Uterus (tissue), 4 donors: Measurements from ENCODE around the gene AGFG2. TPM values are rescaled to one million over a fixed set of nuclear protein-coding genes. Genes with fewer than 3 reads are reported as not detected.

Experiments used
- DNase-seq, 2 donors: peaks; one replicate each; pipeline ENCODE4 v3.0.0-alpha.2; 2019 to 2020
- H3K27ac ChIP-seq, 2 donors: fragments of 200-600 bp; sonication (generic); 1 replicate in 1 of 2; 2 replicates in 1 of 2; pipeline ENCODE4 v1.5.1; 2016 to 2018
- H3K27me3 ChIP-seq, 2 donors: fragments of 200-600 bp; sonication (generic); one replicate each; pipeline ENCODE4 v1.5.1; 2018 to 2019; ENCODE audit warnings: control low read depth in 1 of 2
- H3K36me3 ChIP-seq, 2 donors: fragments of 200-600 bp; sonication (generic); one replicate each; pipeline ENCODE4 v1.5.1; 2019; ENCODE audit warnings: control low read depth in 1 of 2
- H3K4me1 ChIP-seq, 2 donors: fragments of 200-600 bp; sonication (generic); one replicate each; pipeline ENCODE4 v1.5.1; 2018 to 2019; ENCODE audit warnings: control low read depth in 1 of 2
- H3K4me3 ChIP-seq, 2 donors: fragments of 200-600 bp; sonication (generic); 1 replicate in 1 of 2; 2 replicates in 1 of 2; pipeline ENCODE4 v1.5.1; 2018 to 2019; ENCODE audit warnings: mild to moderate bottlenecking in 1 of 2
- H3K9me3 ChIP-seq, 2 donors: fragments of 200-600 bp; sonication (generic); one replicate each; pipeline ENCODE4 v1.5.1; 2019; ENCODE audit warnings: control low read depth in 1 of 2
- CTCF ChIP-seq, 4 experiments: fragments of 200-600 bp in 2 of 4; fragments of 450-650 bp in 2 of 4; sonication (generic) in 2 of 4; IDR thresholded peaks; one replicate each; pipeline ENCODE4 v1.5.1; 2016 to 2019; ENCODE audit warnings: antibody characterized with exemption in 4 of 4, mild to moderate bottlenecking in 2 of 4, moderate library complexity in 1 of 4
- POLR2A ChIP-seq, 2 donors: fragments of 450-650 bp; IDR thresholded peaks; one replicate each; pipeline ENCODE4 v1.6.1; 2016; ENCODE audit warnings: antibody characterized with exemption in 2 of 2, mild to moderate bottlenecking in 1 of 2, moderate library complexity in 1 of 2
- intact Hi-C: fragments of 100-400 bp; cut with DNase I; formaldehyde crosslinking; loops from one replicate; pipeline ENCODE4 v1.15.1; 2023; ENCODE audit warnings: low total_unique reads
- total RNA-seq, 4 donors: library from RNA; depleted of rRNA in 3 of 4; stranded (reverse); fragments of >200 nt in 3 of 4; gene quantifications; one replicate each; pipeline versions ENCODE4 v1.1.0 to v1.2.4, GENCODE V29; 2014 to 2023
- donor health status: DM: yes; HTN: yes; CAD: no.

AGFG2 gene
- total RNA-seq, 4 donors from 2014 or later, result 6.8 to 64.4 (median 20.4) TPM

GRCh38 chr7:100577507-100577906 lies 38.5 kb downstream of the AGFG2 start:
- no peak overlapping the region for H3K27ac ChIP-seq
- DNase-seq, result no peak
- no peaks in the 10 kb centered on the region for H3K36me3 ChIP-seq
- intact Hi-C loops, result no loop called here
- H3K4me1 ChIP-seq, result no peaks in the 10 kb centered on the region
- TF ChIP-seq CTCF (IDR thresholded peaks at IDR 0.05) (no peak), POLR2A (IDR thresholded peaks at IDR 0.05) (no peak)
- no peaks in the 10 kb centered on the region for H3K27me3 ChIP-seq
- H3K9me3 ChIP-seq, result no peaks in the 10 kb centered on the region
- no peak overlapping the region for H3K4me3 ChIP-seq

GRCh38 chr7:100578246-100579183 lies 39.5 kb downstream of the AGFG2 start:
- H3K9me3 ChIP-seq, result no peaks in the 10 kb centered on the region
- no peak overlapping the region for H3K4me3 ChIP-seq
- DNase-seq, result no peak
- H3K4me1 ChIP-seq, result peaks cover 0 to 7% of the 10 kb centered on the region in 2 donors
- H3K36me3 ChIP-seq, result no peaks in the 10 kb centered on the region
- no peak for TF ChIP-seq POLR2A (IDR thresholded peaks at IDR 0.05)
- TF ChIP-seq CTCF (IDR thresholded peaks at IDR 0.05), result no peak
- H3K27ac ChIP-seq, result no peak overlapping the region
- no peaks in the 10 kb centered on the region for H3K27me3 ChIP-seq
- intact Hi-C loops, result no loop called here

DNA sequence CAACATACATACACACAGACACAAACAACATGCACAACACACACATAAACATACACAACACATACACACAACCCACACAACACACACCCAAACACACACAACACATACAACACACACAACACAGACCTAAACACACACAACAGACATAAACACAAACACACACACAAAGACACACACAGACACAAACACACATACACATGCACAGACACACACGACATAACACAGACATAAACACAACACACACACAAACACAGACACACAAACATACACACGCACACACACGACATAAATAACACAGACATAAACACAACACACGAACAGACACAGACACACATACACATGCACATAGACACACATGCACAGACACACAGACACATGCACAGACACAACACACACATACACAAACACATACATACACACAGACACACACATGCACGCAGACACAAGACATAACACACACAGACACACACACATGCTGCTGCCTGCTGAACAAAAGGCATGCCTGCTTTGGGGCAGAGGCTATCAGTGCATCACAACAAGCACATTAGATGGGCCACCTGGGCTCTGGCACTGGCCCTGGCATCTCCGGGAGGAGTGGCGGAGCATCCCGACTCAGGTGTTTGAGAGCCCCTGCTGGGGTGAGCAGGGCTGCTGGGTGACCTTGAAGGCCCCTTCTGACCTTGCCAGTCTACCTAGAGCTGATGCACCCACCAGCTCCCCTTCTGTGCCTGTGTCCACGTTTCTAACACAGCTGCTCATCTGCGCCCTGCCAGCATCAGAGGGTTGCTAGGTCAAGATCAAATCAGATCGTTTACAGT lies 41.7 kb downstream of the AGFG2 start:
- no peak overlapping the region for H3K4me3 ChIP-seq
- H3K27me3 ChIP-seq, result no peaks in the 10 kb centered on the region
- DNase-seq, result no peak
- intact Hi-C loops, result loop anchor here (10.0 kb wide), 1 partner anchor 94 kb away; the partner anchor contains the start of gene GNB2
- H3K9me3 ChIP-seq, result no peaks in the 10 kb centered on the region
- no peak for TF ChIP-seq CTCF (IDR thresholded peaks at IDR 0.05)
- no peak for TF ChIP-seq POLR2A (IDR thresholded peaks at IDR 0.05)
- H3K36me3 ChIP-seq, result no peaks in the 10 kb centered on the region
- H3K27ac ChIP-seq, result no peak overlapping the region
- H3K4me1 ChIP-seq, result peaks cover 6 to 23% of the 10 kb centered on the region in 2 donors

- Histone ChIP-seq H3K36me3 (no peaks in the 10 kb centered on the region), H3K4me1 (peaks cover 6 to 23% of the 10 kb centered on the region in 2 donors), H3K27me3 (no peaks in the 10 kb centered on the region), H3K27ac (no peak overlapping the region), H3K9me3 (no peaks in the 10 kb centered on the region), H3K4me3 (no peak overlapping the region)
- TF ChIP-seq POLR2A (IDR thresholded peaks at IDR 0.05) (no peak), CTCF (IDR thresholded peaks at IDR 0.05) (no peak)
- DNase-seq, result no peak
- intact Hi-C loops, result loop anchor here (10.0 kb wide), 1 partner anchor 93 kb away; the partner anchor contains the start of gene GNB2
These were observed 43.1 kb downstream of the AGFG2 start for GRCh38 chr7:100582041-100582579.
